Transverse colon (tissue), 4 donors: ENCODE measurements around the gene SMIM36.

Source experiments
- POLR2AphosphoS5 ChIP-seq, 3 donors: sonication (generic); formaldehyde crosslinking; IDR thresholded peaks; one replicate each; pipeline ENCODE4 v1.6.1; 2016; ENCODE audit warnings: antibody characterized with exemption in 3 of 3
- TF ChIP-seq, protein P1 (sequence below), 5 experiments: fragments of 200-600 bp in 3 of 5; fragments of 450-650 bp in 2 of 5; sonication (generic) in 3 of 5; IDR thresholded peaks; 1 replicate in 2 of 5; 2 replicates in 3 of 5; pipeline ENCODE4 v1.5.1; 2016 to 2017; ENCODE audit warnings: antibody characterized with exemption in 5 of 5, inconsistent platforms in 3 of 5, mild to moderate bottlenecking in 2 of 5, moderate library complexity in 1 of 5

DNA sequence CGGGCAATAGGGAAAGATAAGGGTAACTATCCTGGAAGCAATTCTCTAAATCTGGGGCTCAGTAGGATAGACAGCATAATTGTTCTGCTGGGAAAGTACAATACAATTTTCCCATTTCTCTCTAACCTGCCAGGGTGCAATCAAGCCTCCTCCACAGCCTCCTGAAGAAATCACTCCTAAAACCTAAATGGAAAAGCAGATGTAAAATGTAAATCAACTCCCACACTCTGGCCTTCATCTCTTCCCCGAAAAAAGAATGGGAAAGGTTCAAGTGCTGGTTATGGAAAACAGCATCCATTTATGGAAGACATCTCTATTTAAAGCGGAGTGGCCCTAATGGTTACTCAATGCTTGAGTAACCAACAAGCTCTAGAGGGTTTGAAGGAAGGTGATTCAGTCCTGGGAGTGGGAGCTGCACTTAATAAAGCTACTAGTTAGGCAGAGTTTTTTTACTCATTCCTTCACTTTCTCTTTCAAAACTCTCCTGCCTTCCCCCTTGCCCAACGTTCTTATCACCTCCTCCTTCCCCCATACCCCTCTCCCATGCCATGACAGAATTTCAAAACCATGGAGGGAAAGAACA lies 94.7 kb downstream of the SMIM36 start:
- TF ChIP-seq, protein P1, sequence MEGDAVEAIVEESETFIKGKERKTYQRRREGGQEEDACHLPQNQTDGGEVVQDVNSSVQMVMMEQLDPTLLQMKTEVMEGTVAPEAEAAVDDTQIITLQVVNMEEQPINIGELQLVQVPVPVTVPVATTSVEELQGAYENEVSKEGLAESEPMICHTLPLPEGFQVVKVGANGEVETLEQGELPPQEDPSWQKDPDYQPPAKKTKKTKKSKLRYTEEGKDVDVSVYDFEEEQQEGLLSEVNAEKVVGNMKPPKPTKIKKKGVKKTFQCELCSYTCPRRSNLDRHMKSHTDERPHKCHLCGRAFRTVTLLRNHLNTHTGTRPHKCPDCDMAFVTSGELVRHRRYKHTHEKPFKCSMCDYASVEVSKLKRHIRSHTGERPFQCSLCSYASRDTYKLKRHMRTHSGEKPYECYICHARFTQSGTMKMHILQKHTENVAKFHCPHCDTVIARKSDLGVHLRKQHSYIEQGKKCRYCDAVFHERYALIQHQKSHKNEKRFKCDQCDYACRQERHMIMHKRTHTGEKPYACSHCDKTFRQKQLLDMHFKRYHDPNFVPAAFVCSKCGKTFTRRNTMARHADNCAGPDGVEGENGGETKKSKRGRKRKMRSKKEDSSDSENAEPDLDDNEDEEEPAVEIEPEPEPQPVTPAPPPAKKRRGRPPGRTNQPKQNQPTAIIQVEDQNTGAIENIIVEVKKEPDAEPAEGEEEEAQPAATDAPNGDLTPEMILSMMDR (IDR thresholded peaks at IDR 0.05): no peak
- TF ChIP-seq POLR2AphosphoS5 (IDR thresholded peaks at IDR 0.05): no peak
